ENCODE measurements around the gene PRDM15. TPM values are rescaled to one million over a fixed set of nuclear protein-coding genes. Genes with fewer than 3 reads are reported as not detected.

PRDM15 gene
- total RNA-seq, 2 experiments from 2014 or later, result 10.4 to 12.0 TPM

DNA sequence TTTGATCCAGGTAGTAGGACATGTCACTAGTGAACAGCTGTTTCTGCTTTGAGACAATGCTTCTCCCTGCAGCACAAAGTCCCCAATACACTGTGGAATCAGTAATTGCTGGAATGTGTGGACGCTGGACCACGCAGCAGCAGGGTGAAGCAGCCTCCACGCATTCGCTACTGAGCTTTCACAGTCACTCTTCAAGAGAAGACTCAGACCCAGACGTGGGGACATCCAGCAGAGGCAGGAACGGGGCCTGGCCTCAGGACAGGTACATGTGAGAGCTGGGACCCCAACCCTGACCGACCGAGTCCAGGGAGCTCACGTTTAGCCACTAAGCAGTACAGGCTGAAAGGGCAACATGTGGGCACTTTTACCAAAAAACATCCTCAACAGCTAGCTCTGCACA lies 34.1 kb upstream of the PRDM15 start:
- POLR2A ChIA-PET, result no interaction called here
- intact Hi-C loops (cut with DNase I, micrococcal nuclease), result no loop called here
- Histone ChIP-seq H3K27me3 (ENCODE audit: control insufficient read depth in 1 of 2, insufficient read depth in 2 of 2, low read length in 2 of 2) (no peaks in the 10 kb centered on the region), H3K9me3 (ENCODE audit: control insufficient read depth in 1 of 2, insufficient read depth in 1 of 2, low read length in 2 of 2) (no peaks in the 10 kb centered on the region), H3K27ac (ENCODE audit: low read depth in 1 of 2, low read length in 2 of 2) (no peak overlapping the region), H3K4me1 (ENCODE audit: insufficient read depth, low read length) (no peaks in the 10 kb centered on the region), H3K36me3 (ENCODE audit: insufficient read depth, low read length) (peaks cover 58% of the 10 kb centered on the region), H3K4me3 (ENCODE audit: low read length) (no peak overlapping the region)
- Mint-ChIP-seq H3K27ac (no peak overlapping the region), H3K36me3 (ENCODE audit: low read depth) (peaks cover 76% of the 10 kb centered on the region), H3K4me1 (ENCODE audit: low read depth) (no peaks in the 10 kb centered on the region), H3K9me3 (no peaks in the 10 kb centered on the region), H3K4me3 (no peak overlapping the region), H3K27me3 (no peaks in the 10 kb centered on the region)
- CTCF ChIA-PET, result no interaction called here
- no peak for TF ChIP-seq CTCF (IDR thresholded peaks at IDR 0.05)
- DNase-seq, result no peak
- no peak for ATAC-seq (ENCODE audit: poor library complexity)

DNA sequence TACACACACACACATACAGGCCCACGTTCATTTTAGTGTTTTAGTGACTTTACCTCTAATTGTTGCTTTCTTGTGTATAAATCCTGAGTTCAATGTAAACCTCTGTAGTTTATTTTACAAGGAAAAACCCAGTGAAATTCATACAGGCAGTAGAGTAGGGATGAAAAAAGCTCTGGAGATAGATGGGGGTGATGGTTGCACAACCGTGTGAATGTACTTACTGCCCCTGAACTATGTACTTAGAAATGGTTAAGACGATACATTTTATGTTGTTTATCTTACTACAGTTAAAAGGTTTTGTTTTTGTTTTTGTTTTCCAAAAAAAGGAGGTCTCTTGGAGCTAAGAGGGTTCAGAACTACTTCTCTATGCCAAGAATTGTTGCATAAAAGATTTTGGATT lies 29.7 kb upstream of the PRDM15 start:
- H3K27me3 ChIP-seq (ENCODE audit: control insufficient read depth in 1 of 2, insufficient read depth in 2 of 2, low read length in 2 of 2), result no peaks in the 10 kb centered on the region
- no peak for TF ChIP-seq CTCF (IDR thresholded peaks at IDR 0.05)
- no peak overlapping the region for H3K4me3 ChIP-seq (ENCODE audit: low read length)
- no peaks in the 10 kb centered on the region for H3K27me3 Mint-ChIP-seq
- H3K36me3 ChIP-seq (ENCODE audit: insufficient read depth, low read length), result peaks cover 36% of the 10 kb centered on the region
- no peaks in the 10 kb centered on the region for H3K4me1 ChIP-seq (ENCODE audit: insufficient read depth, low read length)
- ATAC-seq (ENCODE audit: poor library complexity), result no peak
- intact Hi-C loops (cut with DNase I, micrococcal nuclease), result no loop called here
- H3K27ac Mint-ChIP-seq, result no peak overlapping the region
- no peaks in the 10 kb centered on the region for H3K9me3 ChIP-seq (ENCODE audit: control insufficient read depth in 1 of 2, insufficient read depth in 1 of 2, low read length in 2 of 2)
- no peaks in the 10 kb centered on the region for H3K4me1 Mint-ChIP-seq (ENCODE audit: low read depth)
- H3K4me3 Mint-ChIP-seq, result no peak overlapping the region
- H3K9me3 Mint-ChIP-seq, result no peaks in the 10 kb centered on the region
- POLR2A ChIA-PET, result no interaction called here
- CTCF ChIA-PET, result no interaction called here
- no peak overlapping the region for H3K27ac ChIP-seq (ENCODE audit: low read depth in 1 of 2, low read length in 2 of 2)
- H3K36me3 Mint-ChIP-seq (ENCODE audit: low read depth), result peaks cover 85% of the 10 kb centered on the region
- DNase-seq, result no peak

GRCh38 chr21:41907496-41908258 lies 28.5 kb upstream of the PRDM15 start:
- Histone ChIP-seq H3K9me3 (ENCODE audit: control insufficient read depth in 1 of 2, insufficient read depth in 1 of 2, low read length in 2 of 2) (no peaks in the 10 kb centered on the region), H3K36me3 (ENCODE audit: insufficient read depth, low read length) (peaks cover 25% of the 10 kb centered on the region), H3K27ac (ENCODE audit: low read depth in 1 of 2, low read length in 2 of 2) (no peak overlapping the region), H3K27me3 (ENCODE audit: control insufficient read depth in 1 of 2, insufficient read depth in 2 of 2, low read length in 2 of 2) (no peaks in the 10 kb centered on the region), H3K4me1 (ENCODE audit: insufficient read depth, low read length) (no peaks in the 10 kb centered on the region), H3K4me3 (ENCODE audit: low read length) (no peak overlapping the region)
- no peaks in the 10 kb centered on the region for H3K27me3 Mint-ChIP-seq
- intact Hi-C loops (cut with DNase I, micrococcal nuclease), result no loop called here
- no peak overlapping the region for H3K27ac Mint-ChIP-seq
- no peak overlapping the region for H3K4me3 Mint-ChIP-seq
- ATAC-seq (ENCODE audit: poor library complexity) (no peak), DNase-seq (no peak)
- POLR2A ChIA-PET, result no interaction called here
- no peak for TF ChIP-seq CTCF (IDR thresholded peaks at IDR 0.05)
- H3K36me3 Mint-ChIP-seq (ENCODE audit: low read depth), result peaks cover 87% of the 10 kb centered on the region
- H3K9me3 Mint-ChIP-seq, result no peaks in the 10 kb centered on the region
- no peaks in the 10 kb centered on the region for H3K4me1 Mint-ChIP-seq (ENCODE audit: low read depth)
- CTCF ChIA-PET, result no interaction called here
